PC-3 (cell line): ENCODE measurements around the gene PAPOLB. TPM values are rescaled to one million over a fixed set of nuclear protein-coding genes. Genes with fewer than 3 reads are reported as not detected.

Experiments used
- ATAC-seq: fragments of 200-7000 bp; cut with Tn5 transposase; 2 replicates; pipeline ENCODE4 v1.9.1; 2020; ENCODE audit warnings: mild to moderate bottlenecking, moderate library complexity
- BruUV-seq: library from RNA; stranded (reverse); fragments of 400-500 nt; replicated peaks from 2 replicates; lab custom pipeline; 2021; lab: Mats Ljungman, UMichigan
- CTCF ChIA-PET: fragments of 300-600 bp; sonication (Branson Sonifier 250); formaldehyde crosslinking; loops from one replicate; lab custom pipeline; 2022; ENCODE audit warnings: antibody characterized with exemption; lab: Charles Lee
- POLR2A ChIA-PET: fragments of 300-600 bp; sonication (Branson Sonifier 250); formaldehyde crosslinking; loops from one replicate; lab custom pipeline; 2022; ENCODE audit warnings: antibody characterized with exemption; ENCODE audit not compliant: unreplicated experiment; lab: Charles Lee
- DNase-seq: peaks from one replicate; pipeline ENCODE4 v3.0.0-alpha.2; 2015
- H2AFZ ChIP-seq: fragments of 300-600 bp; sonication (generic); 2 replicates; pipeline ENCODE4 v1.6.0; 2016; ENCODE audit warnings: antibody characterized with exemption, low read length
- H3F3A ChIP-seq: fragments of 300-600 bp; sonication (generic); one replicate; pipeline ENCODE4 v1.6.0; 2017; ENCODE audit warnings: antibody characterized with exemption, low read length, control low read depth, mild to moderate bottlenecking; ENCODE audit not compliant: unreplicated experiment
- H3K27ac ChIP-seq: fragments of 300-600 bp; sonication (generic); 2 replicates; pipeline ENCODE4 v1.5.1; 2016; ENCODE audit warnings: mild to moderate bottlenecking, low read length
- H3K27me3 ChIP-seq: fragments of 300-600 bp; sonication (generic); 2 replicates; pipeline ENCODE4 v1.6.1; 2016; ENCODE audit warnings: low read length, mixed read lengths
- H3K36me3 ChIP-seq: fragments of 300-600 bp; sonication (generic); 2 replicates; pipeline ENCODE4 v1.6.1; 2016; ENCODE audit warnings: low read depth, mixed run types, low read length, mixed read lengths
- H3K4me1 ChIP-seq: fragments of 300-600 bp; sonication (generic); 2 replicates; pipeline ENCODE4 v1.5.1; 2016; ENCODE audit warnings: low read length; ENCODE audit not compliant: insufficient read depth
- H3K4me2 ChIP-seq: fragments of 300-600 bp; sonication (generic); 2 replicates; pipeline ENCODE4 v1.6.0; 2016; ENCODE audit warnings: low read length
- H3K4me3 ChIP-seq: fragments of 300-600 bp; sonication (generic); 2 replicates; pipeline ENCODE4 v1.5.1; 2016; ENCODE audit warnings: mild to moderate bottlenecking, low read length, mixed read lengths
- H3K79me2 ChIP-seq: fragments of 300-600 bp; sonication (generic); 2 replicates; pipeline ENCODE4 v1.6.1; 2017; ENCODE audit warnings: low read length, mixed read lengths
- H3K9ac ChIP-seq: fragments of 300-600 bp; sonication (generic); 2 replicates; pipeline ENCODE4 v1.6.0; 2016; ENCODE audit warnings: mild to moderate bottlenecking, low read length
- H3K9me2 ChIP-seq: fragments of 300-600 bp; sonication (generic); replicated peaks from 2 replicates; pipeline ENCODE4 v1.6.1; 2016; ENCODE audit warnings: mixed run types, low read length, mixed read lengths
- H3K9me3 ChIP-seq: fragments of 300-600 bp; sonication (generic); 2 replicates; pipeline ENCODE4 v1.6.1; 2016; ENCODE audit warnings: low read length, mixed read lengths
- H4K20me1 ChIP-seq: fragments of 300-600 bp; sonication (generic); 2 replicates; pipeline ENCODE4 v1.6.1; 2016; ENCODE audit warnings: low read length, mixed read lengths
- EZH2 ChIP-seq: fragments of 300-600 bp; sonication (generic); IDR thresholded peaks from one replicate; pipeline ENCODE4 v1.6.1; 2017; ENCODE audit warnings: antibody characterized with exemption, mild to moderate bottlenecking, low read length; ENCODE audit not compliant: unreplicated experiment
- EZH2phosphoT487 ChIP-seq: fragments of 300-600 bp; sonication (generic); IDR thresholded peaks from 2 replicates; pipeline ENCODE4 v1.6.1; 2018; ENCODE audit warnings: mild to moderate bottlenecking, antibody characterized with exemption, low read length, borderline replicate concordance
- intact Hi-C: fragments of 100-400 bp; cut with micrococcal nuclease; formaldehyde crosslinking; loops from 2 replicates; pipeline ENCODE4 v1.9.0; 2023
- total RNA-seq: library from RNA; depleted of rRNA; stranded (reverse); fragments of >200 nt; gene quantifications from 2 replicates; pipeline ENCODE4 v1.2.3, GENCODE V29; 2014
- TF ChIP-seq, protein P1 (sequence below): fragments of 300-600 bp; sonication (generic); conservative IDR thresholded peaks from 2 replicates; pipeline ENCODE4 v1.5.1; 2017; ENCODE audit warnings: antibody characterized with exemption, low read depth, mild to moderate bottlenecking, low read length

PAPOLB gene
- total RNA-seq, 1 experiment from 2014 or later, result 0.29 TPM

DNA sequence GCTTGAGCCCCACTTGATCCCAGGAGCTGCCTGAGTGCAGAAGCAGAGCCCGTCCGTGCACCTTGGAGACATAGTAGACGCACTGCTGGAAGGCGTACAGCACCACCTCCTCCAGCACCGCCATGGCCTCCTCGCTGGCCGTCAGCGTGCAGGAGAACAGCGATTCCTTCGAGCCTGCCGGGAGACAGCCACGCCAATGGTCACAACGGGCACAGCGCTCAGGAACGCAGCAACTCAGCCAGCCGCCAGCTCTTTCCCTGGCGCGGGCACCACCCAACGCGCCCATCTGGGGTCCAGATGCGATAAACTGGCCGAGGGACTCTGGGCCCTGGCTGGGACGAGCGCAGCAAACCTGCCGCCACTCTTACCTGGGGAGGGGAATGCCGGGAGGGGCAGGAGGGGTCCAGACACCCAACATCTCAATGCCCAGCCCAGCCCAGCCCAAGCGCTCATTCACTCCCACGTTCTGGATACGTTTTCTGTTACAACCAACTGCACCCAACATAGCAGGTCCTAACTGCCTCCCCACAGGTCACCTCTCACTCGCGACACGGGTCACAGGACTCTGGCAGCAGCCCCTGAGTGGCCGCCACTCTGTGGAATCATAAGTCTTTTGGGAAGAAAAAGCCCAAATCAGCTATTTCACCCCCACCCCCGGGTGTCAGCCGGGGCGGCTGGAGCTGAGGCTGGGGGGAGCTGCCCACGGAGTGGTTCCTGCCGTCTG lies 44.5 kb downstream of the PAPOLB start:
- H2AFZ ChIP-seq, result no peak overlapping the region
- CTCF ChIA-PET, result no interaction called here
- no peaks in the 10 kb centered on the region for H3K27me3 ChIP-seq
- POLR2A ChIA-PET, result no interaction called here
- no peaks in the 10 kb centered on the region for H3K9me3 ChIP-seq
- no peak overlapping the region for H3K4me2 ChIP-seq
- no TSS peak for BruUV-seq
- DNase-seq (no peak), ATAC-seq (no peak)
- no peaks in the 10 kb centered on the region for H3K36me3 ChIP-seq
- no peaks in the 10 kb centered on the region for H3K9me2 ChIP-seq
- H3K27ac ChIP-seq, result no peak overlapping the region
- TF ChIP-seq, protein P1, sequence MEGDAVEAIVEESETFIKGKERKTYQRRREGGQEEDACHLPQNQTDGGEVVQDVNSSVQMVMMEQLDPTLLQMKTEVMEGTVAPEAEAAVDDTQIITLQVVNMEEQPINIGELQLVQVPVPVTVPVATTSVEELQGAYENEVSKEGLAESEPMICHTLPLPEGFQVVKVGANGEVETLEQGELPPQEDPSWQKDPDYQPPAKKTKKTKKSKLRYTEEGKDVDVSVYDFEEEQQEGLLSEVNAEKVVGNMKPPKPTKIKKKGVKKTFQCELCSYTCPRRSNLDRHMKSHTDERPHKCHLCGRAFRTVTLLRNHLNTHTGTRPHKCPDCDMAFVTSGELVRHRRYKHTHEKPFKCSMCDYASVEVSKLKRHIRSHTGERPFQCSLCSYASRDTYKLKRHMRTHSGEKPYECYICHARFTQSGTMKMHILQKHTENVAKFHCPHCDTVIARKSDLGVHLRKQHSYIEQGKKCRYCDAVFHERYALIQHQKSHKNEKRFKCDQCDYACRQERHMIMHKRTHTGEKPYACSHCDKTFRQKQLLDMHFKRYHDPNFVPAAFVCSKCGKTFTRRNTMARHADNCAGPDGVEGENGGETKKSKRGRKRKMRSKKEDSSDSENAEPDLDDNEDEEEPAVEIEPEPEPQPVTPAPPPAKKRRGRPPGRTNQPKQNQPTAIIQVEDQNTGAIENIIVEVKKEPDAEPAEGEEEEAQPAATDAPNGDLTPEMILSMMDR, result no peak
- no peak for TF ChIP-seq EZH2
- no peak for TF ChIP-seq EZH2phosphoT487
- intact Hi-C loops, result no loop called here
- no peak overlapping the region for H3K4me3 ChIP-seq
- no peaks in the 10 kb centered on the region for H3K4me1 ChIP-seq
- no peaks in the 10 kb centered on the region for H3F3A ChIP-seq
- H3K9ac ChIP-seq, result no peak overlapping the region
- no peaks in the 10 kb centered on the region for H3K79me2 ChIP-seq
- no peaks in the 10 kb centered on the region for H4K20me1 ChIP-seq

DNA sequence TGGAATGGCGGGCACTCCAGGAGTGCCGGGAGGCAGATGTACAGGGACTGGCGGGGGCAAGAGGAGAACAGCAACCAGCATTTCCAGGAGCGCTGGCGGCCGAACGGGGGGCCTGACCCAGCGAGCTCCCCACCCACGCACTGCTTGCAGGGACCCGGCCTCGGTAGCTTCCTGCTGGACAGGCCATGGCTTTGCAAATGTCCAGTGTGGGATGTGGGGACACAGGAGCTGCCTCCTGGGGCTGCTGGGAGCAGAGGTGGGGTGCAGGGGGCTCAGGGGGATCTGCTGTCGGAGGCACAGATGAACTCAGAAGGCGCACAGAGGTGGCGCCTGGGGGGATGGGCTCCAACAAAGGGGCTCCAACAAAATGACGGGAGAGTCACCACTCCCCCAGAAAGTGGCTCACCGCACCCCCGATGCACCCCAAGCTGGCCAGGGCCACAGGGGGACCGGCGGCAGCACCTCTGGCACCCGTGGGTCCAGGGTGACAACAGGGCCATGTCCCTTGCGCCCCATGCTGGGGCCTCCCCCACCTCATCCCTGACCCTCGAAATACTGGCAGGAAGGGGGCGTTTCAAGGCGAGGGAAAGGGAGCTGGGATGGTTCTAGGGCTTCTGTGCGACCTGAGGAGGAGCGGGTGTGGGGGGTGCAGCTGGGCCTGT lies 45.3 kb downstream of the PAPOLB start:
- Histone ChIP-seq H4K20me1 (no peaks in the 10 kb centered on the region), H2AFZ (no peak overlapping the region), H3K36me3 (no peaks in the 10 kb centered on the region), H3F3A (no peaks in the 10 kb centered on the region), H3K27ac (no peak overlapping the region), H3K9me2 (no peaks in the 10 kb centered on the region), H3K79me2 (no peaks in the 10 kb centered on the region), H3K4me3 (no peak overlapping the region), H3K27me3 (no peaks in the 10 kb centered on the region), H3K4me2 (no peak overlapping the region), H3K4me1 (no peaks in the 10 kb centered on the region), H3K9ac (no peak overlapping the region), H3K9me3 (no peaks in the 10 kb centered on the region)
- no peak for ATAC-seq
- no peak for DNase-seq
- intact Hi-C loops, result no loop called here
- ChIA-PET POLR2A (no interaction called here), CTCF (no interaction called here)
- no TSS peak for BruUV-seq
- TF ChIP-seq, protein P1, result no peak
- TF ChIP-seq EZH2, result no peak
- TF ChIP-seq EZH2phosphoT487, result no peak
